Bronchial epithelial cell (primary cell): ENCODE measurements around the gene DNAJC25. TPM values are rescaled to one million over a fixed set of nuclear protein-coding genes. Genes with fewer than 3 reads are reported as not detected.
A peak's percentile ranks its signal among the peaks of the same experiment; 100 is the strongest.

ENCODE experiments used
- DNase-seq: peaks from one replicate; pipeline ENCODE4 v3.0.0-alpha.2; 2010; ENCODE audit warnings: low read depth
- FAIRE-seq: peaks from 2 replicates; lab custom pipeline; 2011; peaks lifted over from hg19 to GRCh38; lab: Jason Lieb, UNC
- H3K27me3 ChIP-seq: 2 replicates; pipeline ENCODE4 v1.5.1; 2011; ENCODE audit warnings: low read length; ENCODE audit not compliant: control insufficient read depth, insufficient read depth
- H3K36me3 ChIP-seq: 2 replicates; pipeline ENCODE4 v1.5.1; 2011; ENCODE audit warnings: low read length; ENCODE audit not compliant: control insufficient read depth, insufficient read depth
- H3K4me3 ChIP-seq: 2 replicates; pipeline ENCODE4 v1.5.1; 2011; ENCODE audit warnings: mild to moderate bottlenecking, low read depth, low read length, control low read depth
- total RNA-seq: library from RNA; depleted of rRNA; stranded (reverse); fragments of >200 nt; gene quantifications from 2 replicates; pipeline ENCODE4 v1.2.1, GENCODE V29; 2014
- TF ChIP-seq, protein P1 (sequence below): IDR thresholded peaks from 2 replicates; pipeline ENCODE4 v1.5.1; 2011; ENCODE audit warnings: mild to moderate bottlenecking, moderate library complexity, low read length, control low read depth, inconsistent platforms; ENCODE audit not compliant: insufficient read depth, severe bottlenecking

Gene DNAJC25
- total RNA-seq, 1 donor from 2014 or later, result 7.1 TPM

DNA sequence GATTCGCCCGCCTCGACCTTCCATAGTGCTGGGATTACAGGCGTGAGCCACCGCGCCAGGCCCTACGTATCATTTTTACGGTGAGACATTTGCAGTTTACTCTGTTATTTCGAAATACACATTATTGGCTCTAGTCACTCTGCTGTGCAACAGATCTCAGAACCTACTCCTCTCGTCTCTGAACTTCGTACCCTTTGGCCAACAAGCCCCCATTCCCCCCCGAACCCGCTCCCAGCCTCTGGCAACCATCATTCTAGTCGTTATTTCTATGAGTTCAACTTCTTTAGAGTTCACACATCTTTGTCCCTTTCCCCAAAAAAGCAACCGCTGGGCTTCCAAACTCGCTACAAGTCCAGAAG lies 32.4 kb upstream of the DNAJC25 start:
- H3K36me3 ChIP-seq, result peaks cover 16% of the 10 kb centered on the region
- H3K4me3 ChIP-seq, result peak overlapping the region; percentile 72
- peak; percentile 63 for DNase-seq
- no peaks in the 10 kb centered on the region for H3K27me3 ChIP-seq
- TF ChIP-seq, protein P1, sequence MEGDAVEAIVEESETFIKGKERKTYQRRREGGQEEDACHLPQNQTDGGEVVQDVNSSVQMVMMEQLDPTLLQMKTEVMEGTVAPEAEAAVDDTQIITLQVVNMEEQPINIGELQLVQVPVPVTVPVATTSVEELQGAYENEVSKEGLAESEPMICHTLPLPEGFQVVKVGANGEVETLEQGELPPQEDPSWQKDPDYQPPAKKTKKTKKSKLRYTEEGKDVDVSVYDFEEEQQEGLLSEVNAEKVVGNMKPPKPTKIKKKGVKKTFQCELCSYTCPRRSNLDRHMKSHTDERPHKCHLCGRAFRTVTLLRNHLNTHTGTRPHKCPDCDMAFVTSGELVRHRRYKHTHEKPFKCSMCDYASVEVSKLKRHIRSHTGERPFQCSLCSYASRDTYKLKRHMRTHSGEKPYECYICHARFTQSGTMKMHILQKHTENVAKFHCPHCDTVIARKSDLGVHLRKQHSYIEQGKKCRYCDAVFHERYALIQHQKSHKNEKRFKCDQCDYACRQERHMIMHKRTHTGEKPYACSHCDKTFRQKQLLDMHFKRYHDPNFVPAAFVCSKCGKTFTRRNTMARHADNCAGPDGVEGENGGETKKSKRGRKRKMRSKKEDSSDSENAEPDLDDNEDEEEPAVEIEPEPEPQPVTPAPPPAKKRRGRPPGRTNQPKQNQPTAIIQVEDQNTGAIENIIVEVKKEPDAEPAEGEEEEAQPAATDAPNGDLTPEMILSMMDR, result no peak
- no peak for FAIRE-seq

DNA sequence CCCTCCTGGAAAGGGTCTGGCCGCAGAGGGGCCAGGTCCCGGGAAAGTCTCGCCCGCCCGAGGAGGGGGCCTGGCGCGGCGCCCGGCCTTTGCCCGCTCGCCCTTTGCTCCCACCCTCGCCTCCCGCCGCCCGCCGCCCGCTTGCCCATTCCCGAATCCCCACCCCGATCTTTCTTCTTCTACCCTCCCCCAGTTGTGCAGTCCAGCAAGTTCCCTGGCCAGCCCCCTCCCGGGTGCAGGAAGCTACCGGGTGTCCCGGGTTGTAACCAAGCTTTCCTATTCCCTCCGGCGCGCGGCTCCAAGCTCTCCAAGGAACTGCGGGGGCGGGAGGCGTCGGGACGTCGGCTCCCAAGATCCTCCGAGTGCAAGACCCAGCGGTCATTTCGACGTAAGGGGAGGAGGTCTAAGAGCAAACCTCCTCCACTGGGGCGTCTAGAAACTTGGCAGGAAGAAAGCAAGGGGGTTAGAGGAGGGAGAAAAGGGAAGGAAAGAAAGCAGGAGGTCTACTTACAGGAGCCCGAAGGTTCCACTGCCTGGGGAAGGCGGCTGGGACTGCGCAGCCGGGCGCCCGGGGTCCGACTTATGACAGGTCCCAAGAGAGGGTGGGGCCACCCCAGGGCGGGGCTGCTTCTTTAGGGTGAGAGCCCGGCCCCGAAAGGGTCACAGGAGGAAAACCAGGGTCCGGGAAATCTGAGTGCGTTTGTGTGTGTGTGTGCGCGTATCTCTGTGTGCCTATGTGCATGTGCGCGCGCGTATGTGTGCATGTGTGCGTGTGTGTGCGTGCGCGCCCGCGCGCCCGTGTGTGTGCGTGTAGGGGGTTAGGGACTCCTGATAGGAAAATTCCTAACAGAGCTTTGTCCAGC lies 31.8 kb upstream of the DNAJC25 start, which contains the start of gene PTGR1:
Gene PTGR1 (minus strand): TSS at position 556 of the 863 bp plus-strand sequence. CDS start 2,225 bp downstream, outside the sequence.
- Histone ChIP-seq H3K36me3 (peaks cover 14% of the 10 kb centered on the region), H3K4me3 (peak within 1 kb of the TSS; percentile 72), H3K27me3 (no peaks in the 10 kb centered on the region)
- DNase-seq (peak; percentile 74), FAIRE-seq (no peak)
- TF ChIP-seq, protein P1, result no peak

DNA sequence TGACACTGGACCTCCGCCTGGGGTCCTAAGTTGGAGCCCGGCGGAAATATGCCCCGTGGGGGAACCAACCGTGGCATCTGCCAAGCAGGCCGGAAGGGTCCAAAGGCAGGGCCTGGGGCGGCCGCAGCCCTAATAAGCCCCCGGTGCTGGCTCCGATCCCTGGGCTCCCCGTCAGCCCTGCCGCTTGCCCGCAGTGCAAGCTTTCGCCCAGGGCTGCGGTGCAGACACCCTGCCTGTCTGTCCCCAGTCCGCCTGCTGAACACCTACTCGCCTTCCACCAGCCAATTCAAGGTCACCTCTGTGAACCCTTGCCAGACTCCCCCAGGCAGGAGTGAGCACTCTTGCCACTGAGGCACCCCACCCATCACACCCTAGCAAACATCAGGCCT lies 31.2 kb upstream of the DNAJC25 start:
- TF ChIP-seq, protein P1, result no peak
- FAIRE-seq (no peak), DNase-seq (no peak)
- Histone ChIP-seq H3K4me3 (peak overlapping the region; percentile 72), H3K36me3 (peaks cover 14% of the 10 kb centered on the region), H3K27me3 (no peaks in the 10 kb centered on the region)

DNA sequence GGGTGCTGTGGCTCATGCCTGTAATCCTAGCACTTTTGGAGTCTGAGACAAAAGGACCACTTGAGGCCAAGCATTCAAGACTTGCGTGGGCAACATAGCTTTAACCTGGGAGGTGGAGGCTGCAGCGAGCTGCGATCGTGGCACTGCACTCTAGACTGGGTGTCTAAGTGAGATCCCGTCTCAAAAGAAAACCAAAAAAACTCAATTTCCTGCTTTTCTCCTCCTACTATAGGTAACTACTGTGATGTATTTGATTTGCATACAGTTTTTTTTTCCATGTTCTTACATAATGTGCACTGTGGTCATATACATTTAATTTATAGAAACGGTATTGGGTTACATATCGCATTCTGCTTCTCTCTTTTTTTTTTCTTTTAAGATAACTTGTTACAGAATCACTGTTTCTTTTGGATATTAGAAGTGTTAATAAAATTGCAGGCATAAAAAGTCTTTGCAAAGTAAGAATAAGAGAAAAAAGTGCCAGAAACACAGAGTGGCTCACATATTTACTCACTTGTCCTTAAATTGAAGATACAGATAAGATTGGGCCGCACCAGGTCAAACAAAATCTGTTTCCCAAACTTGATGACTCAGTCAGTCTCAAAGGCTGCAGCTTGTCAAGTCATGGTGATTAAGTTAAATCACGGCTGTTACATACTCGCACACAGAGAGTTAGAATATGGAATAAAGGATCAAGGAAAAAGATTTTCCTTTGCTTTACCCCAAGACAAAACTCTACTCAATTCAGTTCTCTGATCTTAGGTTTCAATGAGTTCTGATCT lies 29.7 kb upstream of the DNAJC25 start:
- TF ChIP-seq, protein P1, result no peak
- Histone ChIP-seq H3K4me3 (no peak overlapping the region), H3K27me3 (no peaks in the 10 kb centered on the region), H3K36me3 (peaks cover 7% of the 10 kb centered on the region)
- FAIRE-seq (no peak), DNase-seq (peak; percentile 82)

DNA sequence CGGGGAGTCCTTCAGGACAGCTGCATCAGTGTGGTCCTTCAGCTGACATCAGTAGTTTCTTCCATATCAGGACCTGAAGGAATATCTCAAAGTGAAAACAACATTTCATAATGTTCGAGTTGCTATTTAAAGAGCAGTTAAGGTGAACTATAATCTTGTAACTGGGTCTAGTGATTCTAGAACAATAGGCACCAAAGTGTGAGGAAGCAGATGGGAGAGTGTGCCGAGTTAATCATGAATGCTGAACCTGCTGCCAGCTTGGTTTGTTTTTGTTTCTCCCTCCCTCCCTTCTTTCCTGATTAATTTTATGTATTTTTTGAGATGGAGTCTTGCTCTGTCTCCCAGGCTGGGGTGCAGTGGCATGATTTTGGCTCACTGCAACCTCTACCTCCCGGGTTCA lies 28.1 kb upstream of the DNAJC25 start:
- DNase-seq (no peak), FAIRE-seq (no peak)
- TF ChIP-seq, protein P1, result no peak
- Histone ChIP-seq H3K27me3 (no peaks in the 10 kb centered on the region), H3K4me3 (no peak overlapping the region), H3K36me3 (no peaks in the 10 kb centered on the region)
